Measurements from ENCODE around the gene MARCHF2.

DNA sequence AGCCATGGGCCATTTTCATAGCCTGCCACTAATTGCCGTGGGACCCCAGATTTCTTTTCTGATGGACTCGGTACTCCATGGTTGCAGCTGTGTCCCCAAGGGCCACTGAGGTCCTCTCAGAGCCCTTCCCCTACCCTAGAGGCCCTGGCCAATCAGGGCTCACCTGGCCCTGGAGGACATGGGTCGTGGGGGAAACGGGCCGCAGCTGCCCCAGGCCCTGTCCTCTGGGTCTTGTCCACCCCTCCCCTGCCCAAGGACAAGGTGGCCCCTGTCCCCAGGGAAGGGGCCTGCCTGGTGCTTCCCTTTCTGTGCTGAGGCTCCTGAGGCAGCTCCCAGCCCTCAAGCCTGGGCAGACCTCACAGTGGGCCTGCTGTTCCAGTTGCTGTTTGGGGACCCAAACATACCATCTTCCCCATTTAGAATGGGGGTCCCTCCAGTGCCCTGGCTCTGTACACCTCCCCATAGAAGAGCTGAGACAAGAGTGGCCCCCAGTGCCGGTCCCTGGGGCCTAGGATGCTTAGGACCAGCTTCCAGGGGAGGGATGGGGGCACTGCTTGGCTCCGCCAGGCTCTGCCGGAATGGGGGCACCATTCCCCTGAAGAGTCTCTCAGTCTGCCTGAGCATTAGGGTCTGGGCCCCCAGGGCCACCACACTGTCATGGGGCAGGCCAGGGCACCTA lies 19.8 kb upstream of the MARCHF2 start:
- TF ChIP-seq, protein P1, sequence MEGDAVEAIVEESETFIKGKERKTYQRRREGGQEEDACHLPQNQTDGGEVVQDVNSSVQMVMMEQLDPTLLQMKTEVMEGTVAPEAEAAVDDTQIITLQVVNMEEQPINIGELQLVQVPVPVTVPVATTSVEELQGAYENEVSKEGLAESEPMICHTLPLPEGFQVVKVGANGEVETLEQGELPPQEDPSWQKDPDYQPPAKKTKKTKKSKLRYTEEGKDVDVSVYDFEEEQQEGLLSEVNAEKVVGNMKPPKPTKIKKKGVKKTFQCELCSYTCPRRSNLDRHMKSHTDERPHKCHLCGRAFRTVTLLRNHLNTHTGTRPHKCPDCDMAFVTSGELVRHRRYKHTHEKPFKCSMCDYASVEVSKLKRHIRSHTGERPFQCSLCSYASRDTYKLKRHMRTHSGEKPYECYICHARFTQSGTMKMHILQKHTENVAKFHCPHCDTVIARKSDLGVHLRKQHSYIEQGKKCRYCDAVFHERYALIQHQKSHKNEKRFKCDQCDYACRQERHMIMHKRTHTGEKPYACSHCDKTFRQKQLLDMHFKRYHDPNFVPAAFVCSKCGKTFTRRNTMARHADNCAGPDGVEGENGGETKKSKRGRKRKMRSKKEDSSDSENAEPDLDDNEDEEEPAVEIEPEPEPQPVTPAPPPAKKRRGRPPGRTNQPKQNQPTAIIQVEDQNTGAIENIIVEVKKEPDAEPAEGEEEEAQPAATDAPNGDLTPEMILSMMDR (IDR thresholded peaks at IDR 0.05; ENCODE audit: low read depth, low read length), result no peak
- TF ChIP-seq MYC (IDR thresholded peaks at IDR 0.05; ENCODE audit: low read depth, low read length), result no peak
- TF ChIP-seq POLR2A (IDR thresholded peaks at IDR 0.05; ENCODE audit: extremely low read depth, insufficient read length), result no peak

All from NB4 (cell line).